AG04449 (cell line): ENCODE measurements around the gene TMEM217.
A peak's percentile ranks its signal among the peaks of the same experiment; 100 is the strongest.

Experiments
- CTCF ChIA-PET: fragments of 350-600 bp; formaldehyde crosslinking; extraction: SDS; loops from one replicate; lab custom pipeline; 2021; ENCODE audit warnings: antibody characterized with exemption; lab: Yijun Ruan, JAX
- POLR2A ChIA-PET: fragments of 400-600, 350-600 bp; formaldehyde crosslinking; extraction: SDS; loops from one replicate; lab custom pipeline; 2020; ENCODE audit warnings: antibody characterized with exemption, inconsistent platforms; lab: Yijun Ruan, JAX
- DNase-seq: peaks from one replicate; pipeline ENCODE4 v3.0.0-alpha.2; 2010; ENCODE audit warnings: low read depth, low spot score
- H3K4me3 ChIP-seq: 2 replicates; pipeline ENCODE4 v1.5.1; 2011; ENCODE audit warnings: low read depth, mild to moderate bottlenecking, control low read depth, low read length
- TF ChIP-seq, protein P1 (sequence below): IDR thresholded peaks from one replicate; pipeline ENCODE4 v1.5.1; 2011; ENCODE audit warnings: mild to moderate bottlenecking, moderate library complexity, low read length, control low read depth, inconsistent platforms; ENCODE audit not compliant: insufficient read depth; ENCODE audit errors: missing control alignments

The TMEM217 gene

DNA sequence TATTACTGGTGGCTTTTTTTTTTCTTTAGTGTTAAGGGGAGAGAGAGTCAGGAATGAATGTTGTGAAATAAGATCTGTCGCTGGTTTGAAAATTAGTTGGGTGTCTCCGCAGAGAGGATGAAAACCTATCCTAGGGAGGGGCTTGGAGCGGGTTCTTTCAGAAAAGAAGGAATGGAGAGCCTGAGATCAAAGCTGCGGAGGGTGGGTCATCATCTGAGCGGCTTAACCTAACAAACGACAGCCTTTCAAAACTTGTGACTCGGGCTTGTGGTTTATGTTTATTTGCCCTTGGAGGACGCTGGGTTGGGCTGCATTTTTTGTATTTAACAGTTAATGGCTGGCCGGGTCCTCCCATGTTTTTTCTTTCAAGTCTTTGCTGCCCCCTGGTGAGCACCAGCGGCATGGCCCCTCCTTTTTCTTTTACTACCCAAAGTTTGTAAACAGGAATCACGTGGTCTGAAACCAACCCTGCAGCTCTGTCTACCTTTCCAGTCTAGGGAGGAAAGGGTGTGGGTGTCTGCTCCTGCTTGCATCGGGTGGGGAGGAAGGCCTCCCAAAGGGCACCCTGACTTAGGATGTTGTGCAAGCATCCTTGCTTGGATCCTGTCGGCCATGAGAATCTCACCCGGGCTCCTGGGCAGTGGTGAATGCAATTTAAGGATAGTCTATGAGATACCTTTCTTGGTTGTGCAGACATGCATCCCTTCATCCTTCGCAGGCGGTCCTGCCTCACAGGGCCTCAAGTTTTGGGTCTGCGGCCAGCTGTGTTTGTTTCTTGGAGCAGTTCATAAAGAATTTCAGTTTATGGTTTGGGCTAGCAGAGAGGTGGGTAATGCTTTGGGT, 85.8 kb downstream of the TMEM217 start:
- H3K4me3 ChIP-seq: peak overlapping the region; percentile 96
- peak; percentile 63 for DNase-seq
- POLR2A ChIA-PET: interaction anchor here (0.6 to 2.9 kb wide), 8 partner anchors 30 to 121 kb away, joined by 3 to 11 read pairs (median 4); no protein-coding TSS in a partner anchor
- CTCF ChIA-PET: interaction anchor here (0.6 to 16.6 kb wide), 33 partner anchors 9 to 437 kb away, joined by 3 to 522 read pairs (median 6); no protein-coding TSS in a partner anchor
- TF ChIP-seq, protein P1, sequence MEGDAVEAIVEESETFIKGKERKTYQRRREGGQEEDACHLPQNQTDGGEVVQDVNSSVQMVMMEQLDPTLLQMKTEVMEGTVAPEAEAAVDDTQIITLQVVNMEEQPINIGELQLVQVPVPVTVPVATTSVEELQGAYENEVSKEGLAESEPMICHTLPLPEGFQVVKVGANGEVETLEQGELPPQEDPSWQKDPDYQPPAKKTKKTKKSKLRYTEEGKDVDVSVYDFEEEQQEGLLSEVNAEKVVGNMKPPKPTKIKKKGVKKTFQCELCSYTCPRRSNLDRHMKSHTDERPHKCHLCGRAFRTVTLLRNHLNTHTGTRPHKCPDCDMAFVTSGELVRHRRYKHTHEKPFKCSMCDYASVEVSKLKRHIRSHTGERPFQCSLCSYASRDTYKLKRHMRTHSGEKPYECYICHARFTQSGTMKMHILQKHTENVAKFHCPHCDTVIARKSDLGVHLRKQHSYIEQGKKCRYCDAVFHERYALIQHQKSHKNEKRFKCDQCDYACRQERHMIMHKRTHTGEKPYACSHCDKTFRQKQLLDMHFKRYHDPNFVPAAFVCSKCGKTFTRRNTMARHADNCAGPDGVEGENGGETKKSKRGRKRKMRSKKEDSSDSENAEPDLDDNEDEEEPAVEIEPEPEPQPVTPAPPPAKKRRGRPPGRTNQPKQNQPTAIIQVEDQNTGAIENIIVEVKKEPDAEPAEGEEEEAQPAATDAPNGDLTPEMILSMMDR: peak; percentile 66

DNA sequence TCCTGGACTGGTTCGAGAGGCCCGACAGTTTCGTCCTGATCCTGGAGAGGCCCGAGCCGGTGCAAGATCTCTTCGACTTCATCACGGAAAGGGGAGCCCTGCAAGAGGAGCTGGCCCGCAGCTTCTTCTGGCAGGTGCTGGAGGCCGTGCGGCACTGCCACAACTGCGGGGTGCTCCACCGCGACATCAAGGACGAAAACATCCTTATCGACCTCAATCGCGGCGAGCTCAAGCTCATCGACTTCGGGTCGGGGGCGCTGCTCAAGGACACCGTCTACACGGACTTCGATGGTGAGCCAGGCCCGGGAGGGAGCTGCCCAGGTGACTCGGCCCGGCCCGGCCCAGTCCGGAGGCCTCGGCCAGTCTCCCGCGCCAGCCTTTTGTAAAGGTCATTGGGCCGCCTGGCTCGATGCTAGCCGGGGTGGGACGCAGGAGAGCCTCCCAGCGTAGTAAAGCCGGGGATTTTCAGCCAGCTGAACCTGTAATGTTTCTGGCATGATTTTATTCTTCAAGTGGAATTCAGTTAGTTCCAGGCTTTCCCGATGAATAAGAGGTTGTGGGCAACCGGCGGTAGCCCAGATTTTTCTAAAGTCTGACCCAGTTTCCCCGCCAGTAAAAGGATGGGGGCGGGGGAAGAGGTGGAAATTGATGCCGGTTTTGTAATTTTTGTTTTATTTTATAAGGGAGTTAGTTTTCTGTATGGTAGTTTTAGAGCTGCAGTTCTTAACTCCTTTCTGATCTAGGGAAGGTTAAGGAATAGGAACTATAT, 86.6 kb downstream of the TMEM217 start:
- TF ChIP-seq, protein P1: no peak
- ChIA-PET POLR2A (interaction anchor here (0.6 to 2.9 kb wide), 8 partner anchors 29 to 120 kb away, joined by 3 to 11 read pairs (median 4); no protein-coding TSS in a partner anchor), CTCF (interaction anchor here (0.8 to 16.6 kb wide), 30 partner anchors 10 to 383 kb away, joined by 3 to 522 read pairs (median 6); no protein-coding TSS in a partner anchor)
- peak overlapping the region; percentile 96 for H3K4me3 ChIP-seq
- DNase-seq: no peak

DNA sequence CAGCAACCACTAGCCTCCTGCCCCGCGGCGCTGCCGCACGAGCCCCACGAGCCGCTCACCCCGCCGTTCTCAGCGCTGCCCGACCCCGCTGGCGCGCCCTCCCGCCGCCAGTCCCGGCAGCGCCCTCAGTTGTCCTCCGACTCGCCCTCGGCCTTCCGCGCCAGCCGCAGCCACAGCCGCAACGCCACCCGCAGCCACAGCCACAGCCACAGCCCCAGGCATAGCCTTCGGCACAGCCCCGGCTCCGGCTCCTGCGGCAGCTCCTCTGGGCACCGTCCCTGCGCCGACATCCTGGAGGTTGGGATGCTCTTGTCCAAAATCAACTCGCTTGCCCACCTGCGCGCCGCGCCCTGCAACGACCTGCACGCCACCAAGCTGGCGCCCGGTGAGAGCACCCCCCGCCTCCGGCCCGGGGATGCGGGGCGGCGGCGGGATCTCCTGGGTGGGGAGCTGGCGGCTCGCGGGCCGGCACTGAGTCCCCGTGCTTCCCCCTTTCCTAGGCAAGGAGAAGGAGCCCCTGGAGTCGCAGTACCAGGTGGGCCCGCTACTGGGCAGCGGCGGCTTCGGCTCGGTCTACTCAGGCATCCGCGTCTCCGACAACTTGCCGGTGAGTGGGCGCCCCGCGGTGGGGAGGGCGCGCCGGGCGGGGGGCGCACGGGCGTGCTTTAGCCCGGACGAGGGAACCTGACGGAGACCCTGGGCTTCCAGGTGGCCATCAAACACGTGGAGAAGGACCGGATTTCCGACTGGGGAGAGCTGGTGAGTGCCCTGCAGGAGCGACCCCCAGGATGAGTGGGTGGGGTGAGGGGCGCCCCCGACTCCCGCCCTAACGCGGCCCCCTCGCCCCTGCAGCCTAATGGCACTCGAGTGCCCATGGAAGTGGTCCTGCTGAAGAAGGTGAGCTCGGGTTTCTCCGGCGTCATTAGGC, 87.4 kb downstream of the TMEM217 start:
- H3K4me3 ChIP-seq: peak overlapping the region; percentile 96
- ChIA-PET POLR2A (interaction anchor here (0.6 to 2.9 kb wide), 8 partner anchors 10 to 119 kb away, joined by 4 to 11 read pairs (median 6); no protein-coding TSS in a partner anchor), CTCF (interaction anchor here (0.8 to 16.6 kb wide), 23 partner anchors 9 to 146 kb away, joined by 3 to 522 read pairs (median 6); no protein-coding TSS in a partner anchor)
- DNase-seq: no peak
- TF ChIP-seq, protein P1: peak; percentile 20

DNA sequence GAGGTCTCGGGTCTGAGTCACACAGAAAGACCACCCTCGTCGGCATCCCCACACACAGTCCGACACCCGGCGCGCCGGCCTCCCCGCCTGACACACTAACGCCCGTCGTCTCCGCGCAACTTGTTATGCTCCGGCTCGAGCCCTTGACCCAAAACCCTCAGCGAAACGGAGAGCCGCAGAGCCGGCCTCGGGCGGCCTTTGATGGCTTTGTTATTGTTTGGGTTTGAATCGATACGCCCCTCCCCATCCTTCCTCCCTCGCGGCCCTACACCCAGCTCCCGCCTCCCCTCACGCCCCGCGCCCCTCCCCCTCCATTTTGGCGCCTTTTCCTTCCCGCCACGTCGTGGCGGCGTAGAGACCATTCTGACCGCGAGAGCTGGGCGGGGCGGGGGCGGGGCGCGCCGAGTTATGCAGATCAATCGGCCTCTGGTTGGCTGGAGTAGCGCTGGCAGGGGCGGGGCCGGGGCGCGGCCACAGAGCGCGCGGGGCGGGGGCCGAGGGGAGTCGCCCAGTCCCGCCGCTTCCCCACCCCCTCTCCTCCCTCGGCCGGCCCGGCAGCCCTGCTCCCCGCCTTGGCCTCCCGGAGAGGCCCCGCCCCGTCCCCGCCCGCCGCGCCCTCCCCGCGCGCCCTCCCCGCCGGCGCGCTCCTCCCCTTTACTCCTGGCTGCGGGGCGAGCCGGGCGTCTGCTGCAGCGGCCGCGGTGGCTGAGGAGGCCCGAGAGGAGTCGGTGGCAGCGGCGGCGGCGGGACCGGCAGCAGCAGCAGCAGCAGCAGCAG, 88.3 kb downstream of the TMEM217 start, which contains the start of gene PIM1:
PIM1 (plus strand) TSS at position 657 of the 777 bp plus-strand sequence. CDS start 424 bp downstream, outside the sequence.
- peak within 1 kb of the TSS; percentile 96 for H3K4me3 ChIP-seq
- TF ChIP-seq, protein P1: no peak
- peak; percentile 76 for DNase-seq
- POLR2A ChIA-PET: interaction anchor here (0.6 to 2.9 kb wide), 9 partner anchors 9 to 183 kb away, joined by 3 to 11 read pairs (median 5); no protein-coding TSS in a partner anchor
- CTCF ChIA-PET: interaction anchor here (1.0 to 16.6 kb wide), 12 partner anchors 8 to 145 kb away, joined by 3 to 522 read pairs (median 12); no protein-coding TSS in a partner anchor
